Activated naive CD8-positive, alpha-beta T cell treated with anti-CD3 and anti-CD28 coated beads for 36 hours (primary cell): ENCODE measurements around the gene GNAS-AS1. TPM values are rescaled to one million over a fixed set of nuclear protein-coding genes. Genes with fewer than 3 reads are reported as not detected.

Source experiments
- DNase-seq: peaks from one replicate; pipeline ENCODE4 v3.0.0; 2021
- H3K27ac Mint-ChIP-seq: one replicate; pipeline ENCODE4 v1.8.0; 2022; ENCODE audit warnings: mild to moderate bottlenecking, moderate library complexity, mixed read lengths
- H3K27me3 Mint-ChIP-seq: one replicate; pipeline ENCODE4 v1.8.0; 2022; ENCODE audit warnings: mild to moderate bottlenecking, mixed read lengths
- H3K36me3 Mint-ChIP-seq: one replicate; pipeline ENCODE4 v1.8.0; 2021; ENCODE audit warnings: mild to moderate bottlenecking, mixed read lengths
- H3K4me1 Mint-ChIP-seq: one replicate; pipeline ENCODE4 v1.8.0; 2021; ENCODE audit warnings: mixed read lengths
- H3K4me3 Mint-ChIP-seq: one replicate; pipeline ENCODE4 v1.8.0; 2022; ENCODE audit warnings: mild to moderate bottlenecking, moderate library complexity, mixed read lengths
- H3K9me3 Mint-ChIP-seq: one replicate; pipeline ENCODE4 v1.8.0; 2022; ENCODE audit warnings: mixed read lengths
- total RNA-seq, 2 experiments: library from RNA; stranded (reverse); gene quantifications; one replicate each; pipeline ENCODE4 v1.2.3, GENCODE V29; 2021

GNAS-AS1 gene
- total RNA-seq, 2 experiments from 2014 or later: 1.0 to 1.3 TPM

DNA sequence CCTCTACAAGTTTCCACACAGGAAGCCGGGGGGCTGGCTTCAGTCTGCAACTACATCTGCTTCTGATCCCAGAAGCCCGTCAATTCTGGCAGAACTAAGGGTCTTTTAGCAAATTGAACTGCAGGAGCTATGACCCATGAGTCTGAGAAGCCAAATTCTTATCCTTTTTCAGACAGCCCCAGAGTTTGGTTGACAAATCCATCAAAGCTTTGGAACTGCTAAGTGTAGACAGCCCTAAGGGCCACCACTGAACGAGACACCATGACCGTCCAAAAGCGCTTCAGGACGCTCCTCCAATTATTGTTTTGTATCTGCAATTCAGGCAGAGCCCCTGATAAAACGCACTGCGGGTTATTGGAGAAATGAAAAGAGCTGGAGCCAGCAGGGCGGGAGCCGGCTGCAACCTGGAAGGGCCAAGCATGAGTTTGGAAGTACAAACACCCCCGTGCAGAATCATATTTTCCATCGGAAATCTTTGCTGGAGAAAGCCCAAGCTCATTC lies 67.1 kb downstream of the GNAS-AS1 start:
- peaks cover 26% of the 10 kb centered on the region for H3K27me3 Mint-ChIP-seq
- no peaks in the 10 kb centered on the region for H3K9me3 Mint-ChIP-seq

DNA sequence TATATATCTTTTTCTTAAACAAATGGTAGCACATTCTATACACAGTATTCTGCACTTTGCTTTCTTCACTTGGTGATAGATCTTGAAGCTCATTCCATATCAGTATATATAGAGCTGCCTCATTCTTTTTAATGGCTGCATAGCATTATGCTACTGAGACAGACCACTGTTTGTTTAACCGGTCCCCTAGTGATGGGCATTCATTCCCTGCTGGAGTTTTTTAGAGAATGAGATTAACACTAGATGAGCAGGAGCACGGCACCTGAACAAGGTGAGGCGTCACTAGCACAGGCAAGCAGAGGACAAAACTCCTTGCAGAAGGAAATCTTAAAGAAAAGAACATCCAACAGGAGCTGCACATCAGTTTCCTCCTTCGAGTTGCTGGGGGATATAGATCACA lies 69.6 kb downstream of the GNAS-AS1 start:
- Mint-ChIP-seq H3K27ac (no peak overlapping the region), H3K4me3 (no peak overlapping the region), H3K27me3 (peaks cover 27% of the 10 kb centered on the region), H3K36me3 (no peaks in the 10 kb centered on the region), H3K9me3 (no peaks in the 10 kb centered on the region), H3K4me1 (no peaks in the 10 kb centered on the region)
- DNase-seq: no peak

More for the DNA sequence above, 67.1 kb downstream of the GNAS-AS1 start:
- no peaks in the 10 kb centered on the region for H3K36me3 Mint-ChIP-seq
- DNase-seq: no peak
- H3K4me1 Mint-ChIP-seq: no peaks in the 10 kb centered on the region
- H3K27ac Mint-ChIP-seq: no peak overlapping the region
- H3K4me3 Mint-ChIP-seq: no peak overlapping the region

DNA sequence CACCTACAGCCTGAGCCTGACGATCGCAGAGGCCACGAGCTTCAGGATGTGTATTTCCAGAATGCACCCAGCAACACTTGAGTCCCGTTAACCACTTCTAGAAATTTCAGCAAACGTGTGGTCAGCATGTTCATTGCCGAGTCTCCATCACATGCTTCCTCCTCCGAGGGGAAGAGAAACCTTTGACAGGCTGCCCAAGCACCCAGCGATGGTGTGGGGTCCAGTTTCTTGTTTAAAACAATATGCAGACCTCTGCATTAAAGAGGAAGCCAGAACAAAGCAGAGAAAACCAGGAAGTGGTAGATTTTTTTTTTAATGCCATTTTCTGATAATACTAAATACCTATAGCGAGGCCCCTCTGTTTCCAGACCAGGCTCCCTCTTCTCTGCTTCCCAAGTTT lies 71.9 kb downstream of the GNAS-AS1 start:
- DNase-seq: no peak
- peaks cover 12% of the 10 kb centered on the region for H3K27me3 Mint-ChIP-seq
- H3K4me3 Mint-ChIP-seq: no peak overlapping the region
- H3K9me3 Mint-ChIP-seq: no peaks in the 10 kb centered on the region
- no peaks in the 10 kb centered on the region for H3K36me3 Mint-ChIP-seq
- no peaks in the 10 kb centered on the region for H3K4me1 Mint-ChIP-seq
- H3K27ac Mint-ChIP-seq: no peak overlapping the region

DNA sequence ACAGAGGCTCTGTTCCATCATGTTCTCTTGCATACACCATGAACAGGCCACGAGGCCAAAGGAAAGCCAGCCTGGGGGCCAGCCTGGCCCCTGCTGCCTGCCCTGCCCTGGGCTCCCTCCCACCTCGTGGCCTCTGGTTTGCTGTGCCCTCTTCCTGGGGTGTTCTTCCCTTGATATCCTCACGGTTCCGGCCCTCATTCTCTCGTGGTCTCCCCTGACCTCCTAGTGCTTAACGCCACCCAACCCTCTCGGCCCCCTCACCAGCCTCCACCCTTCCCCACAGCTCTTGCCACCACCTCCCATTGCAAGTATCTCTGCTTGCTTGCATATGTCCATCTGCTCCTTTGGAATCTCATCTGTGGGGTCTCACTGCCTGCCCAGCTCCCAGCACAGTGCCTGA lies 73.0 kb downstream of the GNAS-AS1 start:
- Mint-ChIP-seq H3K27ac (no peak overlapping the region), H3K9me3 (no peaks in the 10 kb centered on the region), H3K4me1 (no peaks in the 10 kb centered on the region), H3K27me3 (peaks cover 17% of the 10 kb centered on the region), H3K36me3 (no peaks in the 10 kb centered on the region), H3K4me3 (no peak overlapping the region)
- DNase-seq: no peak

DNA sequence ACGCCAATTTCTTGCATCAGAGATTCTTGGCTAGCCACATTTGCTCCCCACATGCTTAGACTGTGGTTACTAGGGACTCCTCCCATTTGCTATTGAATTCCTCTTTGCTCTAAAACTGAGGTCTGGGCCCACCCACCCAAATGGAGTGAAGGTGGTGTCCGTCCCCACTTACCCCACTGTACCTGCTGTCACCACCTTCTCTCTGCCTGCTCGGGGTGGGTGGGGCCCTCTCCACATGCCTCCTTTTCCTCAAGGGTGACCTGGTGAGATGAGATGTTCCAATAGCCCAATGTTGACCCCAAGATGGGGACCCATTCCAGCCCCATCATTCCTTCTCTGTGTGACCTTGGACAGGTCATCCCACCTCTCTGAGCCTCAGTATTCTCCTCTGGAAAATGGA lies 74.6 kb downstream of the GNAS-AS1 start:
- DNase-seq: no peak
- H3K4me1 Mint-ChIP-seq: no peaks in the 10 kb centered on the region
- no peak overlapping the region for H3K4me3 Mint-ChIP-seq
- no peaks in the 10 kb centered on the region for H3K36me3 Mint-ChIP-seq
- no peaks in the 10 kb centered on the region for H3K9me3 Mint-ChIP-seq
- no peak overlapping the region for H3K27ac Mint-ChIP-seq
- peaks cover 26% of the 10 kb centered on the region for H3K27me3 Mint-ChIP-seq

DNA sequence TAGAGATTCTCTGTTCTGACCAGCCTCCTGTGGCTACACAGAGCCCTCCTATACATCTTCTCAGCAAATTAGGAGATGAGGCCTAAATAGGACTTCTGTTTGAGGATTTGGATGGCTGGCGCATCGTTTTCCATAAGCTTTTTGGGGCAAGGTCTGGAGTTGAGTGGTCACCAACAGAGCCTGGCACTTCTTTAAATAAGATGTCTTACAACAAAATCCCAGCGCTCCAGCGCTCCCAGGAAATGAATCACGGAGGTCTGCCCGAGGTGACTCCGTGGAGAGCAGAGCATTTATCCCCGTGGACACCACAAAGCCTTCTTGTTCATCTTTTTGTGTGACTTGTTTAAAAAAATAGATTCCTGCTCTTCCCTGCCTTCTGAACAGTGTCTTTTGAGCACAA lies 75.3 kb downstream of the GNAS-AS1 start:
- H3K9me3 Mint-ChIP-seq: no peaks in the 10 kb centered on the region
- no peak overlapping the region for H3K27ac Mint-ChIP-seq
- H3K4me3 Mint-ChIP-seq: no peak overlapping the region
- peaks cover 33% of the 10 kb centered on the region for H3K27me3 Mint-ChIP-seq
- no peak for DNase-seq
- no peaks in the 10 kb centered on the region for H3K36me3 Mint-ChIP-seq
- H3K4me1 Mint-ChIP-seq: no peaks in the 10 kb centered on the region

DNA sequence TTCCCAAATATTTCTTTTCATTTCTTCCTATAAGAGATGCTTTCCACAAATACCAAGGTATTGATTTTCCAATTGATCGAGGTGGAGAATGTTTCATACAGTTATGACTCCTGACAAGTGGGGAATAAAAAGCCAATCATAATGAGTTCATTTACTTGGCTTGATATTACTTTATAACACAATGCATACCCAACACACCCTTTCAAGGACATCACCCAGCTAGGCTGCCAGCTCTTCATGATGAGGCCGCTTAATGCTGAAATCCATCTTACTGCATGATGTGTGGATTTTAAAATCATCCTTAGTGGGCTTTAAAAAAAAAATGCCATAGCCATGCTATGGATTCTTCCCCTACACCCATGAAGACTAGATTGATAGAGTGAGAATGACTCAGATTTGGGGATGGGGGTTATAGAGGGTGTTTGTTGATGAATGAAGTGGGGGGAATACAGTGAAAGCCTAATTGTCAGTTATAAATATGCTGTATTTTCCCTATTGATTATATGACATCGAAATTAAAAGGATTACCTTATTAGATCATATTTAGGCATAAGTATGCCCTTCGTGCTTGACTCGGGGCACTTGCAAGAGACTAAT lies 75.9 kb downstream of the GNAS-AS1 start:
- Mint-ChIP-seq H3K36me3 (no peaks in the 10 kb centered on the region), H3K27me3 (peaks cover 37% of the 10 kb centered on the region), H3K4me1 (no peaks in the 10 kb centered on the region), H3K4me3 (no peak overlapping the region), H3K27ac (no peak overlapping the region), H3K9me3 (no peaks in the 10 kb centered on the region)
- no peak for DNase-seq

DNA sequence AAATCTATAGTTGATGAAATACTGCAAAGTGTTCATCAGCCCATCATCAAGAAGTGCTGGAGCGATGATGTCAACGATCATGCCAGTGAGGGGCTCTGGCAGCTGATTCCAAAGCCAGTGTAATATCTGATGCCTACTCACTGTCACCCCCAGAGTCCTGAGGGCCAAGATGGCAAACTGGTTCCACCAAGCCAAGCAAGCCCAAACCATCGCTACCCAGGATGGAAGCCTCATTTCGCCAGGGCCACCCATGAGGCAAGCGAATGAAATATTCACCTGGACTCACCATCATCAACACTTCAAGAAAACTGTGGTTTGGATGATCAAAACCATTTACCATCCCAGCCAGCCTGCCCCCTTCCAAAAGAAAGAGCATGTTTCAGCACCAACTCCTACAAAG lies 76.5 kb downstream of the GNAS-AS1 start:
- DNase-seq: no peak
- Mint-ChIP-seq H3K4me3 (no peak overlapping the region), H3K36me3 (no peaks in the 10 kb centered on the region), H3K9me3 (no peaks in the 10 kb centered on the region), H3K4me1 (no peaks in the 10 kb centered on the region), H3K27me3 (peaks cover 39% of the 10 kb centered on the region), H3K27ac (no peak overlapping the region)

DNA sequence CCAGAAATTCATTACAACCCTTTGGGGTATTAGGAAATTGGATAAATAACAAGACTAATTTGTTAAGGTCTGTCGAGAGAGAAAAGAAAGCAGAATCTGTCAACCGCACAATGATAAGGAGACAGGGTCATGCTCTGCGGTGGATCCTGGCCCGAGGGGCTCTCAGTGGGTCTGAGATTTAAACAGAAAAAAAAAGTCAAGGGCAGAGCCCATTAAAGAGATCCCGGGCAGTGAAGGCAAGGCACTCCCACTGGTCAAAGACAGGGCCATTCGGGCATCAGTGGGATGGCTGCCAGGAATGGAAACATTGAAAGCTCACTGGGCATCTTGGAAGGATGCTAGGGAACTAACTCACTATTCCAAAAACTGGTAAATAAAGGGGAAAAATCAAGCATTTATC lies 77.9 kb downstream of the GNAS-AS1 start:
- Mint-ChIP-seq H3K4me3 (no peak overlapping the region), H3K36me3 (no peaks in the 10 kb centered on the region), H3K9me3 (no peaks in the 10 kb centered on the region), H3K27me3 (peaks cover 39% of the 10 kb centered on the region), H3K27ac (no peak overlapping the region), H3K4me1 (no peaks in the 10 kb centered on the region)
- no peak for DNase-seq

Other genes with a start within 250 kb of the GNAS-AS1 start
- 10 to 100 TPM; 84.0 to 93.5 TPM for gene STX16, start 199.6 kb downstream of the GNAS-AS1 start, total RNA-seq
- 10 to 100 TPM; 13.7 to 15.2 TPM for gene NPEPL1, start 158.1 kb downstream of the GNAS-AS1 start, total RNA-seq
- gene GNAS, start 1.8 kb upstream of the GNAS-AS1 start, total RNA-seq: 100 to 1,000 TPM; 779 to 785 TPM
- gene NELFCD, start 130.4 kb upstream of the GNAS-AS1 start, total RNA-seq: 10 to 100 TPM; 84.1 to 91.2 TPM
- 10 to 100 TPM; 24.6 to 25.4 TPM for gene CTSZ, start 156.4 kb upstream of the GNAS-AS1 start, total RNA-seq
- not detected for gene TUBB1, start 168.5 kb upstream of the GNAS-AS1 start, total RNA-seq
- gene ATP5F1E, start 181.4 kb upstream of the GNAS-AS1 start, total RNA-seq: 10 to 100 TPM; 83.0 to 84.4 TPM
- 100 to 1,000 TPM; 131 to 143 TPM for gene PRELID3B, start 191.9 kb upstream of the GNAS-AS1 start, total RNA-seq